ENCODE results near the gene STRIP2. TPM values are rescaled to one million over a fixed set of nuclear protein-coding genes. Genes with fewer than 3 reads are reported as not detected.
"Not testable (repeated sequence)": the region's sequence is repeated elsewhere in the genome, so short reads cannot be mapped to it uniquely, and the experiment has no call there.

Gene STRIP2
- total RNA-seq, 2 experiments from 2014 or later = 2.1 to 4.3 TPM

- no peak for TF ChIP-seq CTCF (conservative IDR thresholded peaks at IDR 0.05; ENCODE audit: low read length)
- no peak for TF ChIP-seq EZH2phosphoT487 (IDR thresholded peaks at IDR 0.05; ENCODE audit: borderline replicate concordance, low read depth, low read length)
- Histone ChIP-seq H3K4me3 (ENCODE audit: low read depth, low read length, poor library complexity, severe bottlenecking) (no peak overlapping the region), H2AFZ (ENCODE audit: low read length) (no peak overlapping the region), H3K9me3 (ENCODE audit: low read length) (no peaks in the 10 kb centered on the region), H3K4me2 (ENCODE audit: low read length) (no peak overlapping the region), H3K36me3 (ENCODE audit: insufficient read depth, low read length) (no peaks in the 10 kb centered on the region), H3K79me2 (ENCODE audit: insufficient read depth, low read depth, low read length) (no peaks in the 10 kb centered on the region), H3K4me1 (ENCODE audit: insufficient read depth, low read length, poor library complexity, severe bottlenecking) (no peaks in the 10 kb centered on the region), H3K27ac (ENCODE audit: low read depth, low read length, poor library complexity, severe bottlenecking) (no peak overlapping the region), H3K9me2 (ENCODE audit: insufficient read depth, low read length) (no peaks in the 10 kb centered on the region), H4K20me1 (ENCODE audit: insufficient read depth, low read length) (no peaks in the 10 kb centered on the region)
- BruUV-seq (replicated peaks) = no TSS peak
- intact Hi-C loops (cut with micrococcal nuclease; ENCODE audit: unreplicated experiment) = no loop called here
- ChIA-PET CTCF (ENCODE audit: unreplicated experiment) (no interaction called here), POLR2A (no interaction called here)
- no peak for DNase-seq (ENCODE audit: low spot score)
These were observed 45.6 kb downstream of the STRIP2 start for GRCh38 chr7:129479831-129480230.

- Histone ChIP-seq H3K9me2 (ENCODE audit: insufficient read depth, low read length) (no peaks in the 10 kb centered on the region), H3K4me3 (ENCODE audit: low read depth, low read length, poor library complexity, severe bottlenecking) (no peak overlapping the region), H3K79me2 (ENCODE audit: insufficient read depth, low read depth, low read length) (no peaks in the 10 kb centered on the region), H3K4me1 (ENCODE audit: insufficient read depth, low read length, poor library complexity, severe bottlenecking) (no peaks in the 10 kb centered on the region), H4K20me1 (ENCODE audit: insufficient read depth, low read length) (no peaks in the 10 kb centered on the region), H3K27ac (ENCODE audit: low read depth, low read length, poor library complexity, severe bottlenecking) (no peak overlapping the region), H3K9me3 (ENCODE audit: low read length) (no peaks in the 10 kb centered on the region), H2AFZ (ENCODE audit: low read length) (no peak overlapping the region), H3K36me3 (ENCODE audit: insufficient read depth, low read length) (no peaks in the 10 kb centered on the region), H3K4me2 (ENCODE audit: low read length) (no peak overlapping the region)
- ChIA-PET CTCF (ENCODE audit: unreplicated experiment) (no interaction called here), POLR2A (interaction anchor here (0.5 kb wide), 1 partner anchor 558 kb away, joined by 3 read pairs; no protein-coding TSS in a partner anchor)
- BruUV-seq (replicated peaks) = no TSS peak
- no peak for DNase-seq (ENCODE audit: low spot score)
- intact Hi-C loops (cut with micrococcal nuclease; ENCODE audit: unreplicated experiment) = no loop called here
- TF ChIP-seq CTCF (conservative IDR thresholded peaks at IDR 0.05; ENCODE audit: low read length) (no peak), EZH2phosphoT487 (IDR thresholded peaks at IDR 0.05; ENCODE audit: borderline replicate concordance, low read depth, low read length) (no peak)
These were observed 46.6 kb downstream of the STRIP2 start for GRCh38 chr7:129480674-129481363.

- BruUV-seq (replicated peaks) = not testable (repeated sequence)
These were observed 47.1 kb downstream of the STRIP2 start for GRCh38 chr7:129481376-129481775.

More at GRCh38 chr7:129481376-129481775, 47.1 kb downstream of the STRIP2 start:
- DNase-seq (ENCODE audit: low spot score); CTCF ChIA-PET (ENCODE audit: unreplicated experiment); H4K20me1 ChIP-seq (ENCODE audit: insufficient read depth, low read length); intact Hi-C loops (cut with micrococcal nuclease; ENCODE audit: unreplicated experiment); H3K27ac ChIP-seq (ENCODE audit: low read depth, low read length, poor library complexity, severe bottlenecking); H3K4me2 ChIP-seq (ENCODE audit: low read length); H3K79me2 ChIP-seq (ENCODE audit: insufficient read depth, low read depth, low read length); H3K36me3 ChIP-seq (ENCODE audit: insufficient read depth, low read length); H3K4me3 ChIP-seq (ENCODE audit: low read depth, low read length, poor library complexity, severe bottlenecking); H2AFZ ChIP-seq (ENCODE audit: low read length); POLR2A ChIA-PET; H3K9me2 ChIP-seq (ENCODE audit: insufficient read depth, low read length); H3K4me1 ChIP-seq (ENCODE audit: insufficient read depth, low read length, poor library complexity, severe bottlenecking); H3K9me3 ChIP-seq (ENCODE audit: low read length): not testable (repeated sequence)

Measured in OCI-LY7 (cell line).